Measurements from ENCODE around the gene LRRC8B.
"Not testable (repeated sequence)": the region's sequence is repeated elsewhere in the genome, so short reads cannot be mapped to it uniquely, and the experiment has no call there.

LRRC8B gene

GRCh38 chr1:89524369-89525168, at the start of gene LRRC8B:
Gene LRRC8B (plus strand): TSS chr1:89524829. CDS start chr1:89582651, 57,822 bp downstream.
- peak; percentile 75 for DNase-seq

GRCh38 chr1:89475269-89475668, 49.4 kb upstream of the LRRC8B start:
- DNase-seq: no peak

- no peak for DNase-seq
Observed at GRCh38 chr1:89476072-89476471, 48.6 kb upstream of the LRRC8B start.

- DNase-seq: peak; percentile 73
Observed at GRCh38 chr1:89483010-89483756, 41.4 kb upstream of the LRRC8B start.

GRCh38 chr1:89483757-89484077, 40.9 kb upstream of the LRRC8B start:
- no peak for DNase-seq

GRCh38 chr1:89484092-89485038, 40.3 kb upstream of the LRRC8B start:
- DNase-seq: no peak

GRCh38 chr1:89487972-89488371, 36.7 kb upstream of the LRRC8B start:
- DNase-seq: no peak

- DNase-seq: no peak
Observed at GRCh38 chr1:89489047-89489729, 35.4 kb upstream of the LRRC8B start.

- no peak for DNase-seq
Observed at GRCh38 chr1:89490389-89490788, 34.2 kb upstream of the LRRC8B start.

GRCh38 chr1:89499320-89499719, 25.3 kb upstream of the LRRC8B start:
- peak; percentile 23 for DNase-seq

GRCh38 chr1:89502042-89502441, 22.6 kb upstream of the LRRC8B start:
- DNase-seq: no peak

GRCh38 chr1:89502895-89503294, 21.7 kb upstream of the LRRC8B start:
- no peak for DNase-seq

- no peak for DNase-seq
Observed at GRCh38 chr1:89503690-89504089, 20.9 kb upstream of the LRRC8B start.

- not testable (repeated sequence) for DNase-seq
Observed at GRCh38 chr1:89510061-89510460, 14.6 kb upstream of the LRRC8B start.

GRCh38 chr1:89512996-89513720, 11.5 kb upstream of the LRRC8B start:
- DNase-seq: no peak

GRCh38 chr1:89516055-89516454, 8.6 kb upstream of the LRRC8B start:
- no peak for DNase-seq

- no peak for DNase-seq
Observed at GRCh38 chr1:89518221-89518631, 6.4 kb upstream of the LRRC8B start.

- DNase-seq: no peak
Observed at GRCh38 chr1:89519779-89520358, 4.8 kb upstream of the LRRC8B start.

- not testable (repeated sequence) for DNase-seq
Observed at GRCh38 chr1:89521977-89522376, 2.7 kb upstream of the LRRC8B start.

- peak; percentile 41 for DNase-seq
Observed at GRCh38 chr1:89523572-89524368, 859 bp upstream of the LRRC8B start.

Data from NCI-H1092 (cell line).